GM19324 (cell line): Measurements from ENCODE around the gene SNX1.

Experiments used
- ATAC-seq: cut with Tn5 transposase; IDR thresholded peaks from one replicate; pipeline ENCODE4 v1.9.1; 2021; ENCODE audit warnings: mild to moderate bottlenecking, moderate library complexity; ENCODE audit not compliant: unreplicated experiment, low FRiP score

The SNX1 gene

DNA sequence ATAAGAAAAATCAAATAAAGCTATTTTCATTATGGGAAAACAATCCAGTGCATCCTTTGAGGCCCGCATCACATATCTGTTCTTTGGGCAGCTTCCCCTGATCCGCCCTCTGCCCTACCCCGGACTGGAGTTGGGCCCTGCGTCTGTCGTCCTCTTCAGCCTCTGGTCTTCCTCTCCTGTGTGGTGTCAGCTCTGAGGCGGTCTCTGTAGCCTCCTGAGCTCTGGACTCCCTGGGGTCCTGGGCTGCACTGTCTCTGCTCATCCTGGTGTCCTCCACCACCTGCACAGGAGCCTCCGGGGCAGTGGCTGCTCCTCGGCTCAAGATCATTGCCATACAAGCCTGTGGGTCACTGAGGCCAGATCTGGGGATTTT, 48.4 kb downstream of the SNX1 start:
- ATAC-seq = no peak

DNA sequence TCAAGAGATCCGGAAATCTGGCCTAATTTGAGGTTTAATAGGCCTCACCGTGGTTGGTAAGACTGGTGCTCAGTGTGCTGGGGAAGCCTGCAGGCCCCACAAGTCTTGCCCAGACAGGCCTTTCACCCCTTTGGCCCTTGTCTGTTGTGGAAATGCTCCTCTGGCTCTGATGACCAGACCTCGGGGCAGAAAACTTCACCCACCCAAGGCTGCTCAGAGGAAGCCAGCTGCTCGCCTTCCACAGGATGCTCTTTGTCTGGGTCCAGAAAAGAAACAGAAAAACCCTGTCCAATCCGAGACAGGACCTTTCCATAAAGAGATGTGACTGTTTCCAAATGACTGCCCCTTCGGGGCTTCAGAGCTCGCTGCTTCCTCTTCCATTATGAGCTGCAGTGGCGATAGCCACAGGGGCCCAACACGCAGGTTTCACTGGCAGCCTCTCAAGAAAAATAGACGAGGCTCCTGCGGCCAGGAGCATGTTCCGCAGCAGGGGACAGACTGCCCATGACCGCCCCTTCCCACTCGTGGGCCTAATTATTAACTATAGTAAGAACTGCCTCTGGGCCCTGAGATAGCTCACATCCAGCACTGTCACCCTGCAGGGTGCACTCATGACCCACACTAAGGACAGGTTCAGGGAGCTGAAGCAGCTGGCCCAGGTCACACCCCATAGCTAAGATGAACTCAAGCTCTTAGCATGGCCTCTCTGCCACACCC, 48.9 kb downstream of the SNX1 start:
- peak; percentile 54 for ATAC-seq

DNA sequence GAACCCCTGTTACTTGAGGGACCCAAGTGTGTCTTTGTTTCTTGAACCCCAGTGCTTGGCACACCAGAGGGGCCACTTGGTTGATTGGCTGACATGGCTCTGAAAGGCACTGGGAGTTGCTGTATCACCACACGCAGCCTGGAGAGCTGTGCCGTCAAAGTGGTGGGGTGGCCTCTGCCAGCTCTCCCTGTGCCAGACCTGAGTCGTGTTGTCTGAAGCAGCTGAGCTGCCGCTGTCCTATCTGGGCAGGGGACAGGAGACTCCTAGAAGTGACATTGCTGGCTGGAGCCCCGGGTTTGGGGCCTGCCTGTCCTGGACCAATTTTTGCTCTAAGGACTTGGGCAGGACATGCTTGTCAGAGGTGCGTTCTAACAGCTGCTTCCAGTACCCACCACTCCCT, 50.3 kb downstream of the SNX1 start:
- ATAC-seq = no peak

DNA sequence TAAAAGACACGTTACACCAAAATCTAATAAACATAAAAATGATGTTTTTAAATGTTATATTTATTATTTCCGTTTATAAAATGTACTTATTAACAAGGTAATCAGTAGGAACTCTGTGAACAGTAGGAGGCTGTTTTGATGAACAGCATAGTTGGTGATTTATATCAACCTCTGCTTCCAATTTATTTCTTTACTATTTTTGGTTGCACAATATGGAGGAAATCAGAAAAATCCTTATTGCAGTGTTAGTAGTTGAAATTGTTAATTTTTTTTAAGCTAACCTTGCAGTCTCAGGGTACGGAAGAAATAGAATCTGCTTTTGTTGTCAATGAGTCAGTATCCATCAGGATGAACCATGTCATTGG, 50.7 kb downstream of the SNX1 start:
- no peak for ATAC-seq

DNA sequence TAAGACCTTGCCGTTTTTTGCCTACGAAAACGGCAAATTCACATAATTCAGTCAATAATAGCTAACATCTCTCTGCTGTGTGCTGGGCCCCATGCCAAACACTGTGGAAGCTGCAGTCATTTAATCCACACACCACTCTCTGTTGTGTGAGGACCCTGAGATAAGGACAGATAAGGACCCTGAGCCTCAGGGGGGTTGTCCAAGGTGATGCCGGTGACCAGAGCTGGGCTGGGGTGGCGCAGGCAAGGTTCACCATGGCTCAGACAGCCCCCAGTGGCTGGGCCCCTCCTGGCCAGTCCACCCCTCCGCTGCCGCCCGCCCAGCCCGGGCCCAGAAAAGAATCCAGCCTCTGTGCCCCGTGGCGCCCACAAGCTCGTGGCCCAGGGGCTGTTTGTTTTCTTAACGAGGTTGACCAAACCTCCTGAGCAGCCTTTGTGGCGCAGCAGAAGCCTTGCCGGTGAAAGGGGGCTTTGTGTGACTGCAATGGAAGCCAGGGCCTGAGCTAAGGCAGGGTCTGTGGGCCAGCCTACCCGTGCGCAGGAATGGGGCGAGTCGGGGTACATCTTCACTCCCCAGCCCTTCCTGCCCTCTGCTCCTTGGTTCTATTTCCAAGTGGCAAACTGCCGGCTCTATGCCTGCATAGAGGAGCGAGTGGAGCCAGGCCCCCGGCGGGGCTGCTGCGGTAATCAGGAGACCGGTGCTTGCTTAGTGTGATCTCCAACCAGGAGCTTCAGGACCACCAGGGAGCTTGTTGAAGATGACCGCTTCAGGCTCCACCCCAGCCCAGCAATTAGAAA, 51.3 kb downstream of the SNX1 start:
- ATAC-seq = no peak

DNA sequence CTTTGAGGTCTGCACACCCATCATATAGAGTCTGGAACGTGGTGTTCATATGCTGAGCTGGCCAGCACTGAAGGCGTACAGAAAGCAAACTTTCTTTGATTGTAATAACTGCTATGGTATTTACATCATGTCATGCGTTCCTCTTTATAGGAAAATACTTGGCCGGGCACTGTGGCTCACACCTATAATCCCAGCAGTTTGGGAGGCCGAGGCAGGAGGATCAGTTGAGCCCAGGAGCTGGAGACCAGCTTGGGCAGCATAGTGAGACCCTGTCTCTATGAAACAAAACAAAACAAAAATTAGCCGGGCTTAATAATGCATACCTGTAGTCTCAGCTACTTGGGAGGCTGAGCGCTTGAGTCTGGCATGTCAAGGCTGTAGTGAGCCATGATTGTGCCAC, 52.4 kb downstream of the SNX1 start:
- no peak for ATAC-seq

DNA sequence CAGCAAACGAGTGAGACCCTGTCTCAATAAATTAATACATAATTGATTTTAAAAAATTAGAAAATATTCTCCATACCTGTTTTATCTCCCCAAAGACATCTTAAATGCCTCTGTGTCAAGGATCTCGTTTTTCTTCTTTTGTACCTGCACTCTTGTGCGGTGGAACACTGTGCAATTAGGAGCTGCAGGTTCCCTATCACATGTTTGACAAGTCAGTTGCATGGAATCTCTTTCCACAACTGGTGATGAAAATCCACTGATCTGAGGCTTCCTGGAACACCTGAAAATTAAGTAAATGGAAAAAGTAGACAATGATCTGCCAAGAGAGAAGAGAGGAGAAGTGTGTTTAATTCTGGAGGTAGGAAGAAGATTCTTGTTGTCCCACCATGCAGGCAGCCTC, 52.8 kb downstream of the SNX1 start:
- ATAC-seq = no peak

DNA sequence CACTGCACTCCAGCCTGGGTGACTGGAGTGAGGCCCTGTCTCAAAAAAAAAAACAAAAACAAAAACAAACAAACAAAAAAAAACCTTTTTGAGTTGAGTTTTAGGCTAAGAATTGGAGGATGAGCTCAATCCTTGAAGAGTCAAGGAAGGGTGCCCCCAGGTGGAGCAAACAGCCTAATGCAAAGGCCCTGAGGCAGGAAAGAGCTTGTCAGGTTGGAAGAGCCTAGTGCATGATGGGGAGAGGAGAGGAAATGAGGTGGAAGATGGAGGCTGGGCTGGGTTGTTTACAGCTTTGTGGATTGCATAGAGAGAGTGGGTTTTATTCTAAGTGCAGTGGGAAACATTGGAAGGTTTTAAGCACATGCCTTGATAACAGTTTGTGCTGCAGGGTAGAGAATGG, 53.6 kb downstream of the SNX1 start:
- no peak for ATAC-seq

DNA sequence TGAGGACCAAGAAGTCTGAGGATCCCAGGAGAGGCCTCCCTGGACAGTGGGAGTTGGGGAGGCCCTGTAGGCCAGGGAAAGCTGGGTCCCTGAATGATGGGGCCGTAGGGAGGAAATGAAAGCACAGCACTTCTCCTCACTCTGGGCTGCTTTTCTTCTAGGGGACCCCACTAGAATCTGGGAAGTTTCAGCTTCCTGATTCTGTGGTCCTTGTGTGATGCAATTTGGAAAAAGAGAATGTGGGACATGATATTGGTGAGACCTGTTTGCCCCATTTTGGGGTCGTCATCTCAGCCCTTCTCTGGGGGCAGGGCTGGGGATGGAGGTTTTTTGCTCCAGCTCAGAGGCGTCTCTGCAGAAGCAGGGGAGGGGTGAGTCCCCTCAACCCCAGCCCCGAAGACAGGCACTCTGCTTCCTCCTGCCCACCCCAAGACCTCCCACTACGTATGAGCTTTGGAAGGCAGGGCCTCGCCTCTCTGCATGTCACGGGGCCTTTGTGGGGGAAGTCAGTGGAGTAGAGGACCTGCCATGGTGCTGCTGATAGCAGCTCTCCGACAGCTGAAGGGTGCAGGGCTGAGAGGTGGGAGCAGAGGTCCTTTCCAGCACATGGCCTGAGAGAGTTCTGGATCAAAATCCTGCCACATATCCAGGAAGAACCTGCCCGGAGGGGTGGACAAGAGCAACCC, 54.3 kb downstream of the SNX1 start:
- ATAC-seq = no peak

DNA sequence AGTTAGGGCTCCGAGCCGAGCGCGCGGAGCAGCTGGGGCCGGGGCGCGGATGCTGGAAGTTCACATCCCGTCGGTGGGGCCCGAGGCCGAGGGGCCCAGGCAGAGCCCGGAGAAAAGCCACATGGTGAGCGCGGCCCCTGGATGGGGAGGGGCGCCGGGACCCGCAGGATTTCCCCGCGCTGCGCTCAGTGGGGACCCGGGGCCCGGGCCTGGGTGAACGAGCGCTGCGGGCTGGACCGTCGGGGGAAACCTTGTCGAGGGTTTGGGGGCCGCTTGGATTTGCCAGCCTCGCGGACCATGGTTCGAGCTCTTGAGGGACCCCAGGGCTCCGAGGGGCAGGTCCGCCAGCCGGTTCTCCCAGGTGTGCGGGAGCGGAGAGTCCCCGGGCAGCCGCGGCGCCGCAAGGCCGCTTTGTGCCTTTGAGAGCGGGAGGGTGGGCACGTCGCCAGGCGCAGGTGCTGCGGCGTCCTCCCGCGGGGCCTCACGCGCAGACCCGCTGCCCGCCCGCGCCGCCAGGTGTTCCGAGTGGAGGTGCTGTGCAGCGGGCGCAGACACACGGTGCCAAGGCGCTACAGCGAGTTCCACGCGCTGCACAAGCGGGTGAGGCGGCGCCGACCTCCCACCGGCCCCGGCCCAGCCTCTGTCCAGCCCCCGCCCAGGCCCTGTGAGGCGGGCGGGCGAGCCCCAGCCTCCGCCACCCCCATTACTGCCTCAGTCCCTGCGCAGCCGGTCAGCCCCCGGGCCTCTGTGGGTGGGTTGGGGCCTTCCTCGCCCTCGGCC, 56.1 kb downstream of the SNX1 start, which contains the start of gene SNX22:
SNX22 (plus strand) TSS at position 5 of the 780 bp plus-strand sequence; CDS start at position 50, 45 bp downstream.
- ATAC-seq = peak; percentile 6

DNA sequence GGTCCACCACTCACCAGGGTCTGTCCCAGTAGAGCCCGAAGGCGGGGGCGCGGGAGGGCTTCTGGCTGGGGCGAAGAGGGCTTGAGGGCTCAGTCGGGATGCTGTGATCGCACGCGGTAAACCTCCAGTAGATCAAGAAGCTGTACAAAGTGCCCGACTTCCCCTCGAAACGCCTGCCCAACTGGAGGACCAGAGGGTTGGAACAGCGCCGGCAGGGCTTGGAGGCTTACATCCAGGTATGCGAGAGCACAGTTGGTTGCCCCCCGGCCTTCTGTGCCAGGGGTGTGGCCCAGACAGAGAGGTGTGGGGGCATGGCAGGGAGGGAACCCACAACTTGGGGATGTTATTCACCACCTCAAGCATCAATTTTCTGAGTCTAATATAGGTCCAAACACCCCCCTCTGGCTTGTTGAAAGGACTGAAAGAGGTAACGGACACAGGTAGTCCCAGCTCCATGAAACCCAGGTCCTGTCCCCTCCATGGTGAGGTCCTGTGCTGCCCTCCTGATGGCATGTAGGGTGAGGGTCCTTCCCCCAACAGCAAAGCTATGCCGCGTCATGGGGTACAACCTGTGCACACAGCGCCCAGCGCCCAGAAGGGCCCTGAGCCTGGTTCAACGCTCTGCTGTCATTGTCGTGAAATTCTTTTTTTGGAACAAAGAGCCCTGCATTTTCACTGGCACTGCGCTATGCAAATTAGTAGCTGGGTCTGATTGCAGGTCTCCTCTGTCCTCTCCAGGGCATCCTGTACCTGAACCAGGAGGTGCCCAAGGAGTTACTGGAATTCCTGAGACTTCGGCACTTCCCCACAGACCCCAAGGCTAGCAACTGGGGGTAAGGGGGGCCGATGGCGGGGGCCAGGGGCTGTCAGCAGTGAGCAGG, 57.0 kb downstream of the SNX1 start:
- peak; percentile 13 for ATAC-seq

DNA sequence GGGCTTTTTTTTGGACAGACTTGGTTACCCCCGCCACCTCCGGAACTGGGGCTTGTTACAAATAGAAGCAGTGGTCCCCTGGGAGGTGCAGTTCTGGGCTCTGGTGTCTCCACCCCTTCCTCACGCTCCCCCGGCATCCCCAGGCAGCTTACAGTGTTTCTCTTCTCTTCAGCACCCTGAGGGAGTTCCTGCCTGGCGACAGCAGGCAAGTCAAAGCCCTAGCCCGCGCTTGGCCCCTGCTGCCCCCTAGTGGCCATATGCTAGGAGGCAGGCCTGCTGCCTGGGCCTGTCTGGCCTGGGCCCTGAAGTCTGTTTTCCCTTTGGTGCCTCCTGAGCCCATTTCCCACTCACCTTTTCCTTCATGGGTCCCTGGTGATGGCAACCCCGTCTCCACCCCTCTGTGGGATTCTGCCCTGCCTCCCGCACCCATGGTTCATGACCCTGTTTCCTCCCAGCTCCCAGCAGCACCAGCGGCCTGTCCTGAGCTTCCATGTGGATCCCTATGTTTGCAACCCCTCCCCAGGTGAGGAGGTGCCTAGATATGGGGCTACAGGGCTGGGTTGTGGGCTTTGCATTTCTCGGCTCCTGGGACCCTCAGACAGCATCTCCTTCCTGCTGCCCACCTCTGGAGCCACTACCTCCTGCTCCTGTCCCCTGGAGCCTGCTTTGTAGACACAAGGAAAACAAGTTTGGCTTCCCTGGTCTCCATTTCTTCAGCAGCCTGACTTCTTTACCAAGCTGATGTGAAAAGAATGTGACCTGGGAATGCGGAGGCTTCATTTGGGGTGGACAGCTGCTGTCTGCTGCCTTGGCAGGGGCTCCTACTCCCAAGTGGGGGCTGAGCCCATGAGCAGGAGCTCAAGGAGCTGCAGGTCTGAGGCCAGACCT, 57.9 kb downstream of the SNX1 start:
- peak; percentile 51 for ATAC-seq

DNA sequence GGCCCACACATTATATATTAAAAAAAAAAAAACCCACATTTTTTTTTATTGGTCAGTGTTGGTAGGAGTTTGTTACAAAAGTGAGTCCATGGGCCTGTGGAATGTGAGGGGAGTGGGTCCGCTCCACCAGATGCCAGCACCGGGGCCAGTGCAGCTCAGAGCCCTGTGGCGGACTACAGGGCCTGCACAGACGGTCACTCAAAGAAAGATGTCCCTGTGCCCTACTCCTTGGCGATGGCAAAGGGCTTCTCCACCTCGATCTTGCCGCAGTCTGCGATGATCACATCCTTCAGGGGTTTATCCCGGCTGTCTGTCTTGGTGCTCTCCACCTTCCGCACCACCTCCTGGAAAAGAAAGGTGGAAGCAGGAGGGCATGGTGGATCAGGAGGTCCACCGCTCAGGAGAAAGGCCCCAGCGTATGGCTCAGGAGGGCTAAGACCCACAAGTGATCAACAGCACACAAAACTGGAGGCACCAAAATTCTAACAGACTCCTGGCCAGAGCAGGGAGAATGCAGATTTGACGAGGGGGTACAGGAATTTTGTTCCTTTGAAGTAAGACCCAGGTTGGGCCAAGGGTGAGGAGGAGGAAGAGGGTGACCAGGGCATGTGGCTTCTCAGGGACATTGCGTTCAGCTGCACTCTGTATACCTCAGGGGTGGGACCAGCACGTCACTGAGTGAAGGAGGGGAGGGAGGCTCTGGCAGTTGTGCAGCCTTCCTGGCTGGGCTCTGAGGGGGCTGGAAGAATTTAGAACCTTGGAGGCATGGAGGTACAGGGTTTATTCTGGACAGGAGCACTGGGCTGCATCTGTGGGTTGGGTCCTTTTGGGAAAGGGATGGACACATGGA, 60.2 kb downstream of the SNX1 start:
- no peak for ATAC-seq

DNA sequence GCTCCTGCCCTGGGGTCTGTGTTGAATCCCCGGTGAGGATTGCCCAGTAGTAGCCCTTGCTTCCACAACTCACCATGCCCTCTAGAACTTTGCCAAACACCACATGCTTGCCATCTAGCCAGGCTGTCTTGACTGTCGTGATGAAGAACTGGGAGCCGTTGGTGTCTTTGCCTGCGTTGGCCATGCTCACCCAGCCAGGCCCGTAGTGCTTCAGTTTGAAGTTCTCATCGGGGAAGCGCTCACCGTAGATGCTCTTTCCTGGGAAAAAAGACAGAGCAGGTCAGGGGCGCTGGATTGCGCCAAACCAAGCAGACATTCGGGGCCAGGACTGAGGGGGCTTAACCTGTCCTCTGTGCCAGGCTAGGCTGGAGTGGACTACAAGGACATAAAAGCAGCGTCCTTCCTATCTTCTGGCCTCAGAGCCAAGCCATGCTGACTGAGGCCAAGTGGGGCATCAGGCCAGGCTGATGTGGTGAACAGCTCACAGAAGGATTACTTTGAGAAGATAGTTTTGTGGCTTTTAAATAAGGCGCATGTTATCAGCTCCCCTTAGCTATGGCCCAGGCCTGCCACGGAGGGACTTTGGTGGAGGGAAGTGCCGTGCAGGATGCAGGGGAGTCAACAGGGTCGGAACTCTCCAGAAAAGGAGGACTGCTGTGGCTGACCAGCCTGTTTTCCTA, 61.0 kb downstream of the SNX1 start:
- ATAC-seq = no peak

DNA sequence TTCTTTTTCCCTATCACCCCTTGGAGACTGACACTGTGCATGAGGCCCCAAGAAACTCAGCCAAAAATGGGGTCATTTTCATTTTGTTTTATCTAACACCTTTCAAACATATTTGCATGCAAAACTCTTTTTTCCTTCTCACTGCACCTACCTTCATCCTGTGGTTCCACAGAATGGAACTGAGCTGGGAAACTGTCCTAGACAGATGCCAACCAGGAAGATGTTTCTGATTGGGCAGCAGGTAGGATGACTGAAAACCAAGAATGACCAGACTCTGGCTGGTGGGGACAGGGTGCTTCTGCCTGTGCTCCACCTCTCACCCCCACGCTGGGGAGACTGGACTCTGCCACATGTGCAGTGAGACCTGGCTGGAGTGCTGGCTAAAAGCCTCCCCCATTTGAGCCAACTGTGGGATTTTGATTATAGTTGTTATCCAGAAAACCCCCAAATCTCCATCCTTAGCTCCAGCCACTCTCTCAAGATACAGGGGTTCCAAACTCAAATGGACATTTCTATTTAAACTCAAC, 61.9 kb downstream of the SNX1 start:
- no peak for ATAC-seq

DNA sequence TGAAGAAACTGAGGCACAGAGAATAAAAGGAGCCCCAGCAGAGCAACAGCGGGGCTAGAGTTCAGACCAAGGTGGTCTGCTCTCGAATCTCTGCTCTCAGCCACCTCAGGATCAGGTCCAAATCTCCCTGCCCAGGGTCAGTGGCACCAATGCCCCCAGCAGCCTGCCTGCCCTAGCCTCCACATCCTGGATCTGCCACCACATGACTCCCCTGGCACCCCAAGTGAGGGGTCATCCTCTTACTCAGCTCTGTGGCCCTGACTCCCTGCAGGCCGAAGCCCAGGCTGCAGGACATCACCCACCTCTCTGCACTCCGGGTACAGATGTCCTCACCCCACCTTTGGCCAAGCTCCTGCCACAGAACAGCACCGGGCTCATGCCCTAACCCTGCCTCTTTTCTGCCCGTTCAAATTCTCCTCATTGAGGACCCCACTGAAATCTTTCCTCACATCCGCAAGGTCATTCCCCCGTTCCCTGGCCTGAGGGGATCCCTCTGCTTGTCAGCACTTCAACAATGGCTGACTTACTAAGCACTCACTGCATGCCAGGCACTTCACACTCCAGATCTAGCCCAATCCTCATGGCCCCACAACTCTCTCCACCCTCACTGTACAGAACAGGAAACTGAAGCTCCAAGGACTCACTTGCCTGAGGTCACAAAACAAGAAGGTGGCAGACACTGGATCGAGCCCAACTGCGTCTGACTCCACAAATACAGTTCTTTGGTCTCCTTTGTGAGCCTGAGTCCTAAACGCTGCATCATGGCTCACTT, 62.8 kb downstream of the SNX1 start:
- ATAC-seq = no peak
